Panc1 (cell line): Measurements from ENCODE around the gene CLIP1. TPM values are rescaled to one million over a fixed set of nuclear protein-coding genes. Genes with fewer than 3 reads are reported as not detected.

Experiments used
- ATAC-seq: fragments of 200-7000 bp; cut with Tn5 transposase; 2 replicates; pipeline ENCODE4 v1.9.1; 2020; ENCODE audit warnings: mild to moderate bottlenecking, moderate library complexity
- BruUV-seq: library from RNA; stranded (reverse); fragments of 400-500 nt; replicated peaks from 2 replicates; lab custom pipeline; 2021; lab: Mats Ljungman, UMichigan
- CTCF ChIA-PET: fragments of 300-600 bp; sonication (Branson Sonifier 250); formaldehyde crosslinking; loops from one replicate; lab custom pipeline; 2022; ENCODE audit warnings: antibody characterized with exemption; lab: Charles Lee
- POLR2A ChIA-PET: fragments of 300-600 bp; sonication (Branson Sonifier 250); formaldehyde crosslinking; loops from one replicate; lab custom pipeline; 2022; ENCODE audit warnings: antibody characterized with exemption; lab: Charles Lee
- DNase-seq: peaks from one replicate; pipeline ENCODE4 v3.0.0-alpha.2; 2010; ENCODE audit warnings: low read depth, low spot score
- H3K27ac ChIP-seq: 2 replicates; pipeline ENCODE4 v1.5.1; 2011; ENCODE audit warnings: mild to moderate bottlenecking, low read length, inconsistent platforms
- H3K27me3 ChIP-seq: fragments of 200-500 bp; sonication (Bioruptor generic); 2 replicates; pipeline ENCODE4 v1.6.0; 2014; ENCODE audit warnings: low read length, inconsistent platforms; ENCODE audit not compliant: control insufficient read depth, insufficient read depth
- H3K36me3 ChIP-seq: fragments of 200-500 bp; sonication (Bioruptor generic); 2 replicates; pipeline ENCODE4 v1.5.1; 2014; ENCODE audit warnings: inconsistent platforms, mild to moderate bottlenecking, low read length, moderate library complexity; ENCODE audit not compliant: control insufficient read depth, insufficient read depth
- H3K4me1 ChIP-seq: 2 replicates; pipeline ENCODE4 v1.5.1; 2011; ENCODE audit warnings: inconsistent platforms, mild to moderate bottlenecking, low read length, moderate library complexity; ENCODE audit not compliant: control insufficient read depth, insufficient read depth
- H3K4me3 ChIP-seq, 2 experiments: 2 replicates each; pipeline ENCODE4 v1.5.1; 2011 to 2012; ENCODE audit warnings: low read depth in 2 of 2, low read length in 2 of 2, mild to moderate bottlenecking in 2 of 2, inconsistent platforms in 1 of 2, moderate library complexity in 1 of 2
- H3K9me3 ChIP-seq: fragments of 200-500 bp; sonication (Bioruptor generic); 2 replicates; pipeline ENCODE4 v1.5.1; 2014; ENCODE audit warnings: low read depth, mild to moderate bottlenecking, inconsistent platforms, low read length, moderate library complexity; ENCODE audit not compliant: control insufficient read depth, insufficient read depth
- CTCF ChIP-seq: fragments of 450-650 bp; IDR thresholded peaks from 2 replicates; pipeline ENCODE4 v1.5.1; 2017; ENCODE audit warnings: mild to moderate bottlenecking
- POLR2AphosphoS5 ChIP-seq: IDR thresholded peaks from 2 replicates; pipeline ENCODE4 v1.6.1; 2012; ENCODE audit warnings: mild to moderate bottlenecking, low read depth, low read length, moderate library complexity
- REST ChIP-seq, 2 experiments: IDR thresholded peaks; 2 replicates each; pipeline ENCODE4 v1.6.1; 2011 to 2012; ENCODE audit warnings: low read depth in 2 of 2, control low read depth in 1 of 2, low read length in 1 of 2, mild to moderate bottlenecking in 1 of 2, moderate library complexity in 1 of 2; ENCODE audit not compliant: insufficient read depth in 1 of 2
- SIN3A ChIP-seq: IDR thresholded peaks from 2 replicates; pipeline ENCODE4 v1.6.1; 2012; ENCODE audit warnings: low read depth, mild to moderate bottlenecking, low read length, moderate library complexity, borderline replicate concordance; ENCODE audit not compliant: insufficient read depth
- TCF7L2 ChIP-seq: IDR thresholded peaks from 2 replicates; pipeline ENCODE4 v1.6.1; 2011; ENCODE audit warnings: mild to moderate bottlenecking, low read depth, low read length, inconsistent platforms
- in situ Hi-C: cut with HindIII; loops from 2 replicates; pipeline ENCODE4 v1.10.0; 2016; ENCODE audit warnings: low sequenced_read_pairs, low pct_unique_long_range_greater_than_20kb
- intact Hi-C: fragments of 100-400 bp; cut with micrococcal nuclease; formaldehyde crosslinking; loops from one replicate; pipeline ENCODE4 v1.10.0; 2022; ENCODE audit not compliant: unreplicated experiment
- total RNA-seq: library from RNA; stranded (reverse); gene quantifications from one replicate; pipeline ENCODE4 v1.2.1, GENCODE V29; 2021; ENCODE audit not compliant: unreplicated experiment

Gene CLIP1
- total RNA-seq, 1 experiment from 2014 or later = 117 TPM

GRCh38 chr12:122238861-122239260 lies 183.6 kb downstream of the CLIP1 start:
- ChIA-PET CTCF (no interaction called here), POLR2A (no interaction called here)
- Histone ChIP-seq H3K9me3 (no peaks in the 10 kb centered on the region), H3K27me3 (no peaks in the 10 kb centered on the region), H3K4me1 (no peaks in the 10 kb centered on the region), H3K4me3 (no peak overlapping the region), H3K27ac (no peak overlapping the region), H3K36me3 (peaks cover 2% of the 10 kb centered on the region; the same call in 1 of the 2 replicates)
- TF ChIP-seq CTCF (no peak), TCF7L2 (no peak), REST (IDR thresholded peaks at IDR 0.05; ENCODE audit: insufficient read depth in 1 of 2, low read depth in 2 of 2, low read length in 1 of 2) (no peak), SIN3A (no peak), POLR2AphosphoS5 (no peak)
- no peak for ATAC-seq
- BruUV-seq = no TSS peak
- no peak for DNase-seq
- intact Hi-C loops = no loop called here
- in situ Hi-C loops = no loop called here

GRCh38 chr12:122235741-122236140 lies 186.7 kb downstream of the CLIP1 start:
- ATAC-seq = no peak
- POLR2A ChIA-PET = no interaction called here
- no peak overlapping the region for H3K4me3 ChIP-seq
- in situ Hi-C loops = no loop called here
- H3K27me3 ChIP-seq = no peaks in the 10 kb centered on the region
- intact Hi-C loops = no loop called here
- no peaks in the 10 kb centered on the region for H3K4me1 ChIP-seq
- CTCF ChIA-PET = no interaction called here
- DNase-seq = no peak
- TF ChIP-seq SIN3A = no peak
- peaks cover 8% of the 10 kb centered on the region; the same call in 1 of the 2 replicates for H3K36me3 ChIP-seq
- no peak overlapping the region for H3K27ac ChIP-seq
- no peaks in the 10 kb centered on the region for H3K9me3 ChIP-seq
- no TSS peak for BruUV-seq

GRCh38 chr12:122232691-122233090 lies 189.8 kb downstream of the CLIP1 start:
- no TSS peak for BruUV-seq
- Histone ChIP-seq H3K4me1 (no peaks in the 10 kb centered on the region), H3K27me3 (no peaks in the 10 kb centered on the region), H3K9me3 (no peaks in the 10 kb centered on the region), H3K36me3 (peaks cover 8% of the 10 kb centered on the region; the same call in 1 of the 2 replicates), H3K27ac (no peak overlapping the region), H3K4me3 (no peak overlapping the region)
- TF ChIP-seq CTCF (no peak), REST (IDR thresholded peaks at IDR 0.05; ENCODE audit: insufficient read depth in 1 of 2, low read depth in 2 of 2, low read length in 1 of 2) (no peak)
- in situ Hi-C loops = no loop called here
- CTCF ChIA-PET = interaction anchor here (0.5 kb wide), 1 partner anchor 294 kb away, joined by 3 read pairs; the partner anchor contains the start of genes KNTC1 and RSRC2
- ATAC-seq (no peak), DNase-seq (no peak)
- intact Hi-C loops = no loop called here
- POLR2A ChIA-PET = no interaction called here
